NCI-H460 (cell line): Measurements from ENCODE around the gene TUBB. TPM values are rescaled to one million over a fixed set of nuclear protein-coding genes. Genes with fewer than 3 reads are reported as not detected.

Experiments
- DNase-seq: peaks from one replicate; pipeline ENCODE4 v3.0.0-alpha.2; 2016; ENCODE audit warnings: low read depth; ENCODE audit errors: extremely low read depth
- total RNA-seq: library from RNA; depleted of rRNA; stranded (reverse); fragments of >200 nt; shearing (Covaris generic); gene quantifications from 2 replicates; pipeline ENCODE4 v1.2.3, GENCODE V29; 2014

The TUBB gene
- total RNA-seq, 1 experiment from 2014 or later, result 287 TPM

DNA sequence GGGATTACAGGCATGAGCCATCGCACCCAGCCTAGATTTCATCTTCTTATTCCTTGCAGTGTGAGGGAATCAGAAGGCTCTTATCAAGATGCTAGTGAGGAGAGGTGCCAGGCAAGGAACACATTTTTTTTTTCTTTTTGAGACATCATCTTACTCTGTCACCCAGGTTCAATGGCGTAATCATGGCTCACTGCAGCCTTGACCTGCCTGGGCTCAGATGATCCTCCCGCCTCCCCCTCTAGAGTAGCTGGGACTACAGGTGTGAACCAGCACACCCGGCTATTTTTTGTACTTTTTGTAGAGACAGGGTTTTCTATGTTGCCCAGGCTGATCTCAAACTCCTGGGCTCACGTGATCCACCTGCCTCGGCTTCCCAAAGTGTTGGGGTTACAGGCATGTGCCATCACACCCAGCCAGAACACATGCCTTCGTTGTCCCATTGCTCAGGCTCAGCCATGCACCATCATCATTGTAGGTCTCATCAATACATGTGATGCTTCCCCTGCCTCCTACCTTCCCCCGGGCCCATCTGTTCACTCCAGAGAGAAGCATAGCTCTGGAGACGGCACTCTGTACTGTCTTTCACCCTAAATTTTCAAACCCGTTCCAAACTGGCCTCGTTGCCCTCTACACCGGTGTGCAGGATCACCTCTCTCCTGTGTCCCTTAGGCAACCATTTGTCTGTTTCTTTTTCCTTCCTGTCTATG is 12.2 kb downstream of the TUBB start:
- no peak for DNase-seq

DNA sequence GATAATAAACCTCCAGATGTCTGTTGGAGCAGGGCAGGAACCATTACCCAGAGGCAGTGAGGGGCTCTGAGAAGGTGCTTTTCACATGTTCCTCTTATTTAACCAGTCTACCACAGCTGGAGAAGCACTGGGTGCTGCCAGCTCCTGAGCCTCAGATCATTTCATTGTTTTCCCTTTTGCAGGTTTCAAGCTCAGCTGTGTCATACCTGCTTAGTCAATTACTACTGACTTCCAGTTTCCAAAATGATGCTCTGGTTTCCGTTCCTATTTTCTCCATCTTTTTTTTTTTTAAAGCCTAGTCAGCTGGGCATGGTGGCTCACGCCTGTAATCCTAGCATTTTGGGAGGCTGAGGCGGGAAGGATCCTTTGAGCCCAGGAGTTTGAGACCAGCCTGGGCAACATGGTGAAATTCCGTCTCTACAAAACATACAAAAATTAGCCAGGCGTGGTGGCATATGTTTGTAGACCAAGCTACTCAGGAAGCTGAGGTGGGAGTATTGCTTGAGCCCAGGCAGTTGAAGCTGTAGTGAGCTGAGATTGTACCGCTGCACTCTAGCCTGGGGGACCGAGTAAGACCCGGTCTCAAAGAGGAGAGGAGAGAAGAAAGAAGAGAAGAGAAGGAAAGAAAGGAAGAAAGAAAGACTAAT is 15.6 kb downstream of the TUBB start:
- no peak for DNase-seq

DNA sequence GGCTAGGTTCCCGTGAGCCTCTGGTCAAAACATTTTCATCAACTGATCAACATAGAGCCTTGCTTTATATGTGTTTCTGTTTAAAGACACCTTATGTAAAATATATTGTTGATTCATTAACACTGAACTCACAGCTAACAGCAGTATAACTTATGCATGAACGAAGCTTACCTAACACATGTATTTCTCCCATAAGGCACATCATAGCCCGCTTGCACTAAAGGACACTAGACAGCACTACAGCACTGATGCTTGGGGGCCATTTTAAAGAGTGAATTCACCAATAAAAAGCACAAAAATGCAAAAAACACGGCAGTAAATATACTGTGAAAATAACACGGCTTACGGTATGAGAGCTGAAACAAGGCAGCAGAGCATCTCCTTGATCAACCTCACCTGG is 18.4 kb downstream of the TUBB start:
- no peak for DNase-seq

DNA sequence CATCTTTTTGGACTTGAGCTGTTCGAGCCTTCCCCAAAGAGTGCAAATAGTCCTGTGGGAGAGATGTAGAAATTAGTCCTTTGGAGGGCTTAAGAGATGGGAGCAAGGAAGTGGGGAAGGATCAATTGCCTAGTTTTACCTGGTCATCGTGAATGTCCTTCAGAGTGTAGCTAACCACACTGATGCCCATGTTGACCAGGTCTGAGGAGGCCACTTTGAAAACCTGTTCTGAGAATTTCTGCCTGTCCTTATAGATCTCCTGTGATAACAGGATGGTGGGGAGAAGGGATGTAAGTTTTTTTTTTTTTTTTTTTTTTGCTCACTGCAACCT is 20.4 kb downstream of the TUBB start:
- no peak for DNase-seq

DNA sequence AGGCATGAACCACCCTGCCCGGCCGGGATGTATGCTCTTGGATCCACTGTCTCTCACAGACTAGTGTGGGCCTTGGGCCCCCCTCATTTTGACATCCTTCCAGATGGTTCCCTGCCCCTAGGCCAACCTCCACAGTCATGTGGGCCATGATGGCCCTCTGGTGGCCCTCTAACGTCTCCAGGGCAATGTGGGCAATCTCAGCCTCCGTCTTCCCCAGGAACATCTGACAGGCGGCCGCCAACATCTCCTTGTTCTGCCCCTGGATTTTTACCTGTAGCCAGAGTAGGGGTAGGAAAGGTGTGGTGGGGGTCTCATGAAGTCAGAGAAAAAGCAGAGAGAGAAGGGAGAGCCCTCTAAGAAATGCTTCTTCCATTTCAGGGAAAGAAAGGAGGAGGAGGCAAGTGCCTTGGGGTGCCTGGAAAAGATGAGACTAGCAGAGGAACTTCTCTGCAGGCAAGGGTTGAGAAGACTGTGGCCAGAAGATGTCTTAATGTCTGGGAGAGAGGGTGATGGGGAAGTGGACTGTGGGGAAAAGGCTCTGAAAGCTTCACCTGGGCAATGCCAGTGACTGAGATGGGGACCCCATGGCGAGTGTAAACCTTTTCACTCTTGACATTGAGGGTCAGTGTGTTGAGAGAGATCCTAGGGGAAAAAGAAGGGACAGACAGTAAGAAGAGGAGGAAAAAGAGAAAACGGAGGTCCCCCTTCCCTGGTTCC is 21.1 kb downstream of the TUBB start:
- no peak for DNase-seq

DNA sequence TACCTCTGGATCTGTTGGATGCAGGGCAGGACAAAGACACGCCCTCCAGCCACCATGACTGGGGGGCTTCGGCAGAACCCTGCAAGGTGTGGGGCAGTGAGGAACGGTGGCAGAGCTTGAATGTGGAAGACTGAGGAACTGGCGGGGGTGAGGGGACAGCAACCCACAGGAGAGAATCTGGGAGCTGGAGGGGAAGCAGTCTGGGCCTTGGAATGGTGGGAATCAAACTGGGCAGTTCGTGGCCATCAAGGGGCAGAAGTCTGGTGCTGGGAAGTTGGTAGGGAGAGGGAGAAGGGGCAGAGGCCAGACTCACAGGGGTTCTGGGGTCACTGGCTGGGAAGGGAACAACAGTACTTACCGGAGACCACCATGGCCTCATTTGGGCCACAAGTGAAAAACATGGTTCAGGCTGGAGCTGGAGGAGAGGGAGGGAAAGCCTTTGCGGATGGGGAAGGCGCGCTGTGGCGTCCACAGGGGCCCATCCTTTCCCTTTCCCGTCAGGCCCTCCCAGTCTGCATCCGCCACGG is 21.7 kb downstream of the TUBB start:
- no peak for DNase-seq

DNA sequence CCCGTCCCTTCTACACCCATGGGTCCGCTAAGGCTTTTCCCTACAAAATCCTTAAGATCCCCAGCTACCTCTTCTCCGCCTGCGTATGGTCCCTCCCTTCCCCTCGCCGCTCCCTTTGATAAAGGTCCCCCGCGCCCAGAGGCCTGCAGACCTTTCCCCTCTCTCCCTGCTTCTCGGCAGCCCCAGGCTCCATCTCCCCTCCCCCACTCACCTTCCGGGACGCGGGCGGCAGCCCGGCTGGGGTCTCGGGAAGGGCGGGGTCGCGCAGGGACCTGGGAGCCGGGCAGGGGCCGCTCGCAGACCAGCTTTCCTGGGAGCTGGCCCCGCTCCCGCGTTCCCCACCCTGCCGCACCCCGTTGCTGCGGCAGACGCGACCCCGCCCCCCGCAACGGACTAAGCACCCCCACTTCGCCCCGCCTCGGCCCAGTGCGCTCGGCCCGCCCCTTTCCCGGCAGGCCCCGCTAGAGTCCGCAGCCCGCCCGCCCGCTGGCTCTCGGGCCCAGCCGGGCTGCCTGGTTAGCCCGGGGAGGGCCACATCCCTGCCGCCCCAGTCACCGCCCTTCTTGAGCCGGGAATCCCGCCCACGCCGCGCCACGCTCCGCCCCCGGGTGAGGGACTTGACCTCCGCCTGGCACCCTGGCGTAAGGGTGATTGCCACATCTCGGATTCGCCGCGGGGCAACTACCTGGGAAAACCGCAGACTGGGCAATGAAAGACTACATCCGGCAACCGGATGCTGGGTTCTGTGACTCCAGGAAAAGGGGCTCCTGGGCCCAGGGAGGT is 22.4 kb downstream of the TUBB start, which contains the start of gene FLOT1:
Gene FLOT1 (minus strand): TSS at position 372 of the 783 bp plus-strand sequence. CDS start 498 bp downstream, outside the sequence.
- DNase-seq, result peak; percentile 94

DNA sequence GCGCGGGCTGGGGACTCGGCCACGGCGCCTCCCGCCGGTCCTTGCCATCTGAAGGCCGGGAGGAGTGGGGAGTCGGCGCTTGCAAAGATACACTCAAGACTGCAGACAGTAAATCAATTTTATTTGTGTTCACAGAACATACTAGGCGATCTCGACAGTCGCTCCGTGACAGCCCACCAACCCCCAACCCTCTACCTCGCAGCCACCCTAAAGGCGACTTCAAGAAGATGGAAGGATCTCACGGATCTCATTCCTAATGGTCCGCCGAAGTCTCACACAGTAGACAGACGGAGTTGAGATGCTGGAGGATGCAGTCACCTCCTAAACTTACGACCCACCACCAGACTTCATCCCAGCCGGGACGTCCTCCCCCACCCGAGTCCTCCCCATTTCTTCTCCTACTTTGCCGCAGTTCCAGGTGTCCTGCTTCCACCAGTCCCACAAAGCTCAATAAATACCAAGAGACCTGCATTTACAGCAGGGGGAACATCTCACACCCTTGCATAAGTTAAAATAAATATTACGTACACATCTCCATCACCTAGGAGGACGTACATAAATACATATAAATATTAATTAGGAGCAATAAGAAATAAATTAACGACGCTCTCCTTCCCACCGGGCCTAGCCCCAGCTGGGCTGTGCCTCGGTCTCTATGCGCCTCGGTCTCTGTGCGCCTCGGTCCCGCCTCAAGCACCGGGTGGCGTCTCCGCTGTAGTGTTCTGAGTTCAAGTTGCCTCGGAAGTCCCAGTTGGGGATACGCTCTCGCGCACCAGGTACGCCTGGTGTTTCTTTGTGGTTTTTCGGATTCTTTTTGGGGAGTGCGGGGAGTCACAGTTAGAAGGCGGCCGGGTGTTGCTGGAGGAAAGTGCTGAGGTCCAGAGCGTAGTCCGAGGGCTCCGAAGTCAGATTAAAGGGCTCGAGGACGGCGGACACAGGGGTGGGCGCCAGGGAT is 23.2 kb downstream of the TUBB start:
- DNase-seq, result no peak

DNA sequence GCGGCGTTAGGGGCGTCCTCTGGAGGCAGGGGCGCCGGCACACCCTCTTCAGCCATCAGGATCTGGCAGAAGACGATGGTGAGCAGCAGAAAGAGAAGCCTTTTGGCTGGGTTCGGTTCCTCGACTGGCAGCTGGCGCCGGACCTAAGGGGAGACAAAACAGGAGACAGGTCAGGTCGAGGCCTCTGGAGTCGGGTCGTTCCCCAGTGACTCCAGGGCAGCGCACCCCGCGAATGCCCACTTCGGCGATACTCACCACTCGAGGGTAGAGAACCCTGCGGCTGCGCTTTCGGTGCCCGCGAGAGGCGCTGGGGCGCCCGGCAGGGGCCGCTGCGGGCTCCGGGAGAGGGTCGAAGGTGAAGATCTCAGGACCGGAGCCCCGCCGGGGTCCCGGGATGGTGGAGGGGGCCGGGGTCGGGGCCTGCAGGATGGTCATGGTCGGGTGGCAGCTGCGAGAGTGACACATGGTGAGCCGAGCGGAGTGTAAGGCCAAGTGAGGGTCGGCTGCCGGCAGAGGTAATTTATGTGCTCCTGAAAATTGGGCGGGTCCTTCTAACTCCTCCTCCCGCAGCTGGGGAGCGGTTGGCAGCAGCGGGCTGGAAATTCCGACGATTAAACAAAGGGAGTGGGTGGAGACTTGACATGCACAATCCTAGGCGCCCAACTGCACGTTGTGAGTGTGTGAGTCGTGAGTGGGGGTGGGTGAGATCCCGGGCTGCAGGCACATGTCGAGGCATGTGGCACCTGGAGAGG is 24.1 kb downstream of the TUBB start, which contains the start of gene IER3:
Gene IER3 (minus strand): TSS at position 494 of the 752 bp plus-strand sequence. CDS start 29 bp downstream, at position 465.
- peak; percentile 88 for DNase-seq

DNA sequence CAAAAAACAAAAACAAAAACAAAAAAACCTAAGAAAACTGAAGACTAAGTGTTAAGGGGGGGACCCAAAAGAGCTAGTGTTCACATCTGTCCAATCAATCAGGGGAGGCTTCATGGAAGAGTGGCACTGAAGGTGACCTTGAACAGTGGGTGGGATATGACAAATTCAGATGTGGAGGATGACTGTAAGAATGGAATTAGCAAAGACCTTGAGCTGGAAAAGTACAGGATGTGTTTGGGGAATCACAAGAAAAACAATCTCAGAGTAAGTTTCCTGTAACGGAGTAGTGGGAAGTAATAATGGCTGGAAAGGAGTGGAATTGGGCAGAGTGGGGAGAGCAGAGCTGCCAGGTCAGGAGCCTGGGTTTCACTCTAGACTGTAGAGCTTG is 27.1 kb downstream of the TUBB start:
- no peak for DNase-seq

DNA sequence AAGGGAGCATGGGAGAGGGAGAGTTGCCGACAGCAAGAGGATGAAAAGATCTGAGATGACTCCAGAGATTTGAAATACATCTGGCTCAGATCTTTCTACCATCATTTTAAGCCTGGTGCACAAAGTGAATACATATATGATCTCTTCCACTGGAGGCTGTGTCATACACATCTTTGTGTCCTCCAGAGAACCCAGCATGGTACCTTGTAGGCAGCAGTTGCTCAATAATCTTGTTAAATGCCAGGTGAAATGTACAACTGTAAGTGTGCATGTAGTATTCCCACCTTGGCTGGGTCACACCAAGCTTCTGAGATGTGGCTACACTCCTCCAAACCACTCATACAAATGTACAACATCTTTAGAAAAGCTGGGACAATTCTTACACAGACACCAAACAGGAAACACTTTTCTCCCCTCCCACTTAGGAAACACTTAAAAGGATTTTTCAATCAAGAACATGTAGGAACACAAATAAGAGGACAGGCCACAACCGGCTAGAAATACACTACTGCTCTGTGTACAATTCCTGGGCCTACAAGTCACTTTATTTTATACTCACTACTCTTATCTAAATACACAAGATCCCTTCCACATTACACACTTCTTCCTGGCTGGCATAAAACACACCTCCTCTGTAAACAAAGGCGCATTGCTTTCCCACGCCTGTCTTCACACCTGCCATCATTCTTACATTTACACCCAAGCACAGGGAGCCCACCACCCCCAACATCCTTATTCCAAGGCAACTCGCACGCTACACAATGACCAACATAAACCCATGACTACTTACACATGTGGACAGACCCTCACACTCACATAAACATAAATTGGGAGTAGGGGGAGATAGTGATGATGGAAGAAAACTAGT is 28.0 kb downstream of the TUBB start:
- DNase-seq, result no peak

DNA sequence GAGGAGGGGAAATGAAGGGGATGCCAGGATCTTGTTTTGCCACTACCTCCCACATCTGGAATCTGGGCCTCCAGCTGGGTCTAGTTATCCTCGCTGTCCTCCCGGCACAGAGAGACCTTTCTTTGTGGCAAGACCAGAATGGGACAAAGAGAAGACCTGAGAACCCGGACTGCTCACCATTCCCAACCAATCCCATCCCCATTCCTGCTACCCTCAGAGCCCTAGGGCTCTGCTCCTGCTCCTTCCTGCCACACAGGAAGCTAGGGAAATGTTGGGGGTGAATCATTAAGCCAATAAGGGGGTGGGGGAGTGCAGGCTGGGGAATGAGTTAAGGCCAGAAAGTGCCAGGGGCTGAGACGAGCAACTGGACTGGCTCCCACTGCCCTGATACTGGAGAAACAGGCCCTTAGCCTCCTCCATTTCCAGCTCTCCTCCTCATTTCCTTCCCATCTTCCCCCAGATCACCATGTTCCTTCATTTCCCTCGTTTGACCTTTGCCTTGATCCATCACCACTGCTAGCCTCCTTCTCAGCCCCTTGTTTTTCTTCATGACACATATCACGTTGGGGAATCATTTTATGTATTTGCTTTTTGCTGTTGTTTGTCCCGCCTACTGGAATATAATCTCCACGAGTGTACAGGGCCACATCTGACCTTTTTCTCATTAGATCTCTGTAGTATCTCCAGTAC is 28.8 kb downstream of the TUBB start:
- no peak for DNase-seq

DNA sequence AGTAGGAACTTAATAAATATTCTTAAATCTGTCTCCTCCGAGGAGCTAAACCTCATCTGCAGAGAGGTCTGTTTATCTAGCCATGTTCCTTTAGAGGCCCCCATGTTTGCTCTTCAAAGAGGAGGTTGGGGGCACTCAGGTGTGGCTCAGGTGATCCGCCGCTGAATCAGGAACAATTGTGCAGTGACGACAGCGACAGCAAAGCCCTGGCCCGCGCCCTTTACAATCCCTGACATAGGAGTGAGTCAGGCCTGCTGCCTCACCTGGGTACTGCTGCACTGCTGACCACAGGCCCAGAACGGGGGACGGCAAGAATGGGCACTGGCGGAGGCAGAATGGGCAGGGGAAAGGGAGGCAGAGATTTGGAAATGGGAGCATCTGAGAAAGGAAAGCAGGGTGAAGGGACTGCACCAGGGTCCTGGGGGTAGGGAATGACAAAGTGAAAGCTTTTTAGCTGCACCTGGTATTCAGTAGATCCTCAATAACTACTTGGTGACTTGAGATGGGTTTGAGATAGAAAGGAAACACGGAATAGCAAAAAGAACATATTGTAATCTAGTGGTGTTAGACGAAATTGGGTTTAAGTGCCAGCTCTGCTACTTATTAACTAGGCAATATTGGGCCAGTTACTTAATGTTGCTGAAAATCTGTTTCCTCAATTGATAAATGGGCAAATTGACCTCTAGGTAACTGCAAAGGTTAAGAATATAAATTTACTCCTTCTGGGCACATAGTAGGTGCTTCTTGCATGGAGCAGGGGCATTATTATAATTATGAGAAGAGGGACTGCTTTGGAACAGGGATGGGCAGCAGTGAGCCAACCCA is 29.6 kb downstream of the TUBB start:
- DNase-seq, result no peak

DNA sequence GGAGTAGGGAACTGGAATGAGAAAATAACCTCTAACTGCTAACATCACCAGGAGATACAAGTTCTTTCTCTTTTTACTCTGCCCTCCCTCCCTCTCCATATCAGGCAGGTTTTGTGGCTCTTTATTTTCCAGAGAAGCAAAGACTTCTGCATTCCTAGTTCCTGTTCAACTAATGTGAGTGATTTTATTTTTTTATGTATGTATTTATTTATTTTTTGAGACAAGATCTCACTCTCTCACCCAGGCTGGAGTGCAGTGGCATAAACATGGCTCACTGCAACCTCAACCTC is 30.2 kb downstream of the TUBB start:
- no peak for DNase-seq

DNA sequence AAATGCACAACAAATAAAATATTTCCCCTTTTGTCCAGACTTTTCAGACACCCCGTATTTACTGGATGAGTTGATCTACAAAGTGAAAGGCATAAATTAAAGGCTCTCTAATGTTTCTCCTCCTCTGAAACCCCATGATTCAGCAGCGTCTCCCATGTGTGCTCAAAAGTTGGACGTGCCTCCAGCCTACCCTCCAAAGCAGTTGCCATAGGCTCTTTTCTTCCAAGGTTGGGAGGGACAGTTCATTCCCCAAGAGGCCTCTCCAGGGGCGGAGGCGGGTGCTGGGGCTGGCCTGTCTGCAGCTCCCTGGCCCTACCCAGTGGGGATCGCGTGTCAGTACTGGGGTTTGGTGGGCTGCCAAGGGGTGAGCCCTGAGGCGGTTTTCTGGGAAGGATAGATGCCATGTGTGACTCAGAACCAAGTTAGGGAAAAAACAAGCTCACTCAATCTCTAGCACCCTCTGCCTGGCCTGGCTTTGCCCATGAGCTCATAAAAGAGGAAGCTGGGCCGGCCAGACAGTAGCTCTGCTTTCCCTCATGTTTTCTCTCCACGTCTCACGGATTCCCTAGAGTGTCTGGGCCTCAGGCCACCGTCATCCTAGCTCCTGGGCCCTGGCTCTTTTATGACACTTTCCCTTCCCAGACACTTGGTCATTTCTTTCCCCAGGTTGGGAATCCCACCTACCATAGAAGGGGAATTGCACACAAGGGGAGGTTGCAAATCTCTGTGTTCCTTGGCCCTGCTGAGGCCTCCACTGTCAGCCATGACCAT is 32.2 kb downstream of the TUBB start:
- peak; percentile 95 for DNase-seq

DNA sequence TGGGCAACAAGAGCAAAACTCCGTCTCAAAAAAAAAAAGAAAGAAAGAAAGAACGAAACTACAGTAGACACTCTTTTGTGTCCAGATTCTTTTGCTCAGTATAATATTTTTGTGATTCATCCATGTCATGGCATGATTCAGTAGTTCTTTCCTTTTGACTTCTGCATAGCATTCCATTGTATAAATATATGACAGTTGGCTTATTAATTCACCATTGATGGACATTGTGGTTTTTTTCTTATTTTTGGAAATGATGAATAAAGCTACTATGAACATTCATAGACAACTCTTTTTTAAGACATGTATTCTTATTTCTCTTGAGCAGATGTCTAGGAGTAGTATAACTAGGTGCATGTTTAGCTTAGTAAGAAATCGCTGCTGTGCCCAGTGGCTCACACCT is 34.5 kb downstream of the TUBB start:
- no peak for DNase-seq
